B cell (primary cell): ENCODE data around the gene PHACTR1.

Experiments
- CTCF ChIP-seq: fragments of 200-600 bp; IDR thresholded peaks from one replicate; pipeline ENCODE4 v1.8.0; 2022; ENCODE audit warnings: antibody characterized with exemption, mild to moderate bottlenecking
- EZH2 ChIP-seq: IDR thresholded peaks from 2 replicates; pipeline ENCODE4 v1.6.1; 2012; ENCODE audit warnings: borderline replicate concordance, low read depth, mild to moderate bottlenecking, moderate library complexity, low read length; ENCODE audit not compliant: insufficient read depth, poor library complexity, severe bottlenecking

- TF ChIP-seq CTCF, result no peak
- no peak for TF ChIP-seq EZH2
These were observed 259.8 kb downstream of the PHACTR1 start for GRCh38 chr6:12976366-12976765.
